Activated CD4-positive, alpha-beta T cell treated with anti-CD3 and anti-CD28 coated beads, Interleukin-2, amount 50 U/mL, for 1 hour (primary cell): ENCODE data around the gene LYRM4.

Experiments used
- DNase-seq: peaks from one replicate; pipeline ENCODE4 v3.0.0-alpha.2; 2020

LYRM4 gene

GRCh38 chr6:5241252-5241651, 19.5 kb downstream of the LYRM4 start:
- no peak for DNase-seq

GRCh38 chr6:5238336-5238735, 22.4 kb downstream of the LYRM4 start:
- no peak for DNase-seq

GRCh38 chr6:5237805-5238204, 22.9 kb downstream of the LYRM4 start:
- DNase-seq = no peak

DNA sequence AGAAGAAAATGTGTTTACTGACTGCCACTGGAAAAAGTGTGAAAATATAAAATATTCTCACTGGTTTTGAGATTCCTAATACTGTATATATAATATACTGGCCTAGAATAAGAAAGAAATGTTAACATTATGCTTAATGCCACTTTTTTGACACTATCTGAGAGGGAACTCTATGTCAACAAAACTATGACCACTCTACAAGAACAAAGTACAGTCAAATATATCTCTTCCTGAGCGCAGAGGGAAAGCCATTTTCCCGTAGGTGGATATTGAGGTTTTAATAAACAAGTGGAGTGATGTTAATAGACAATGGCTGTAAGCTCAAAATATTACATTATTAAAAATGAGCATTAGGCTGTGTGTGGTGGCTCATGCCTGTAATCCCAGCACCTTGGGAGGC, 24.9 kb downstream of the LYRM4 start:
- no peak for DNase-seq

DNA sequence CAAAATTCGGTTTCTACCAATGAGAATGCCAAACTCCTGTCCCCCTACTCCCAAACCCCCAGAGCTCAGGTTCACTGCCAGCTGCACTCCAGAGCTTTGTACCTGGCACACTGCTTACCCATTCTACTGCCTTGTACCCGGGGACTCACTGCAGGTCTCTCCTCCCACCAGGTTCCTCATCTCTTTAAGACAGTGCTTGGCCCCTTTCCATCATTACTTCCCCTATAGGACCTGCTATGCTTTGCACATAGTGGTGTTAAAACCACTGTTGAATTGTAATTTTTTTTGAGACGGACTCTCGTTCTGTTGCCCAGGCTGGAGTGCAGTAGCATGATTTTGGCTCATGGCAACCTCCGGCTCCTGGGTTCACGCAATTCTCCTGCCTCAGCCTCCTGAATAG, 25.9 kb downstream of the LYRM4 start:
- no peak for DNase-seq

- DNase-seq = no peak
Measured at GRCh38 chr6:5231289-5231688, 29.5 kb downstream of the LYRM4 start.

DNA sequence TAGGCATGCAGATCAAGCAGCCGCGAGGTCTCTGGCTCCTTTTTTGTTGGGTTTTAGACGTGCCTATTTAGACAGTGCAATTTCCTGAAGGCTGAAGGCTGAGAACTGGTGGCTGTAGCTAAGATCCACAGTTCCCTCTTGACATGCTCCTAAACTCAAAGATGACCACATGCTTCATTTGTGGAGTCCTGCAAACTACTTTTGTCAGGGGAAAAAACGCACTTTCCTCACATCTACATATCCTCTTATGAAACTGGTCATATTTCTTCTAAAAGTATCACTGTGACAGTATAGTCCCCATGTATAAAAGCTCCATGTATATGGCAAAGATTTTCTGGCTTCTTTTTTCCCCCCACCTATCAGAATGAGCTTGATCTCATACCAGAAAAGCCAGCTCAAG, 30.7 kb downstream of the LYRM4 start:
- no peak for DNase-seq

GRCh38 chr6:5229356-5229755, 31.4 kb downstream of the LYRM4 start:
- no peak for DNase-seq

DNA sequence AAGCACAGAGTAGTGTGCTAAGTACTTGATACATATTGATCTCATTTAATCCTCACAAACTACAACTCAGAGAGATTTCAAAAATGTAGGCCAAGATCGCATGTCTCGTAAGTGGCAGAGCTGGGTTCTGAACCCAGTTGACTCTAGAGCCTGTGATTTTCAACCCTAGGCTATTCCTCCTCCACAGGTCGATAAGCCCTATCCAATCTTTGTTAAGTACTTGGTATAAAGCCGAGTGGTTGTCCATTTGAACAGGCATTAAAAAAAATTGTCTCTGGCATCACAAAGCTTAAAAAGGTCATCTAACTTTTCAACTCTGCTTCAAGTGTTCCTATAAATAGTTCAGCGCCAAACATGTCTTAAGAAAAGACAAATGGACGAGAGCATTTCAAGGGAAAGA, 37.4 kb downstream of the LYRM4 start:
- DNase-seq = no peak

DNA sequence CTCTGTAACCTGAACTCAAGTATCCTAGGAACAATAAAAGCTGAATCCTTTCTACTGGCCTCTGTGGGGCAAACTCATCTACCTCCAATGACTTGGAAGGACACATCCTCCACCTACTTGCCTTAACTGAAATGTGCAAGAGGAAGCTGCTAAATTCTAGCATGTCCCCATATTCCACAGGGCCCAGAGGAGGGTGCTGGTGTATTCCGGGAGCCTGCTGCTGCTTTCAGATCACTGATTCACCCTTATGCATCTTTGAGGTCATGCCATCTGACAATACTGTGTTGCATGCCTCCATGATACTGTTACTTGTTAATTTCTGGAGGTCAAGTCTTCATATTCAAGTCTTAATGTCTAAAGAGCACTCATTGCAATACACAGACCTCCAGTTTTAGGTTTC, 40.3 kb downstream of the LYRM4 start:
- DNase-seq = no peak

GRCh38 chr6:5219011-5219691, 41.6 kb downstream of the LYRM4 start:
- DNase-seq = no peak

DNA sequence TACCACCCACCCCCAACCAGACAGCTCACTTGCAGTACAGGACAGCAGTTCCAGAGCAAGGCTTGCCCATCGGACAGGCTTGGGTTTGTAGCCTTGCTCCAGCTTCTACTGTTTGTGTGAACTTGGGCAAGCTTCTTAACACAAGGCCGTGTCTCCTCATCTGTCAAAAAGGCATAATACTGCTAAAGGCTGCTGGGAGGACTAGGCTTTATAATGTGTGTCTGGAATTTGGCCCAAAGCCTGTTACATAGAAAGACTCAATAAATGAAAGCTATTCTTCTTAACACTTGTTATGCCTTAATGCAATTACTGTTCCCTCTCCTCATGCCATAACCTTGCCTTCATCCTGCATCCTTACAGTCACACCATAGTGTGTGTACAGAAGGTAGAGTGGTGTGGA, 43.4 kb downstream of the LYRM4 start:
- DNase-seq = no peak

GRCh38 chr6:5215799-5216198, 45.0 kb downstream of the LYRM4 start:
- DNase-seq = no peak

DNA sequence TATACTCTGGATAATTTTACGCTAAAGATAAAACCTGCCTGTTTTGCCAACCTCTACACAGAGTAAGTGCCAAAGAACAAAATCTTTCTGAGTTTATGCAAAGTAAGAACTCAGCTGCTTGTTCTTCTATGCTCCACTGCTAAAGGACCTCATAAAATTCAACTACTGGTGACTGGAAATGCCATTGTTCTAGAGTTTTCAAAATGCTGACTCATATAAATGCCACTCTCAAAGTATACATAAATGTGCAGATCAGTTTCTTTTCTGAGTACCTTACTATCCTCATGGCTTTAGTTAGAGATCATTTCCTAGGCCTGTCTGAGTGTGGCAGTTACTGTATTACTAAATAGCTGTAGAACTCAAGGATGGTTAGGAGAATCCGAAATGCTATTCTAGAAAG, 45.6 kb downstream of the LYRM4 start:
- no peak for DNase-seq

GRCh38 chr6:5214570-5215052, 46.1 kb downstream of the LYRM4 start:
- DNase-seq = peak; percentile 2

GRCh38 chr6:5213836-5214235, 46.9 kb downstream of the LYRM4 start:
- no peak for DNase-seq

GRCh38 chr6:5211492-5211891, 49.3 kb downstream of the LYRM4 start:
- DNase-seq = no peak

DNA sequence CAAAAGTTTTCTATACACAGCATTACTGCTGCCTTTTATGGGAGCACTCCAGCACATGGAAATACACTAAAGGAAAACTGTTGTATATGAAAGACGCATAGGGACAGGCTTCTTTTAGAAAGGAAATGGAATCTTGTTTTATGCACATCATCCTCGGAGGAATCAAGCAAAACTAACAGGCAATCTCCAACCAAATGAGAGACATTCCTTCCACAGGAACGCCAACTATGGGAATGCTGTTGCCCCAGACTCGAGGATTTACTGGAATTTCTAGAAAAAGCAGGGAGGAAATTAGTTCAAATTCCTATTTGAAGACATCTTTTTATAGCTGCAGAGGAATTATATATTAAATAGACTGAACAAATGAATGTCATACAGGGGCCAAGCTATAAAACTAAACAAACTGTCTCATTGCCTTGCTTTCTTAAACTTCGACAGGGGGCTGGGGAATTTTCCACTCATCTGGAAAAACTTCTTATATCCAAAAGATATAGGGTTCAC, 52.2 kb downstream of the LYRM4 start:
- no peak for DNase-seq

GRCh38 chr6:5208057-5208456, 52.7 kb downstream of the LYRM4 start:
- DNase-seq = no peak

DNA sequence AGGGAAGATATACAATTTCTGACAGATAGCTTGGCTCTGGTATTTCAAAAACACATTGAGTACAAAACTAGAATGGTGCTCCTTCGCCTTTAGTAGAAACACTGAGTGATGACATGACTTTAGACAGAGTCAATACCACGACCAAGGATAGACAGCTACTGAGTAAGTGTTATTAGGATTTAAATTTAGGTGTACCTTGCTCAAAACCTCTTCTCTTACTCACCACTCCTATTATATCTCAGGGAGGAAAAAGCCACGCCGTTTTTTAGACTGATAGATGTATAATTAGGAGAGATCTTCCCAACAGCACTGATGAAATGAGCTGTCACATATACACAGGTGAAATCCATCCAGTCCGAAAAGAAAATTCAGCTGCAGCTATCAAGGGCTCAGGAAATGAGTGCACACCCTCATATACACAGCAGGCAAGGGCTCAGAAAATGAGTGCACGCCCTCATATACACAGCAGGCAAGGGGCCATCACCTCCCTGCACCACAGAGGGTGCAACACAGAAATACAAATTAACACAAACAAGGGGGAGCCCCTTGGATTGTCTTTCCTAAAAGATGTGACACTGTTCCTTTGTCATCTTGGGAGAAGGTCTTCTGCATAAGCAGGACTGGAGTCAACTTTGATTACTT, 53.7 kb downstream of the LYRM4 start:
- no peak for DNase-seq

GRCh38 chr6:5205877-5206850, 54.6 kb downstream of the LYRM4 start:
- DNase-seq = no peak

- DNase-seq = no peak
Measured at GRCh38 chr6:5205035-5205507, 55.7 kb downstream of the LYRM4 start.

- no peak for DNase-seq
Measured at GRCh38 chr6:5204376-5204775, 56.4 kb downstream of the LYRM4 start.
